Panc1 (cell line): ENCODE measurements around the gene DYRK1A. TPM values are rescaled to one million over a fixed set of nuclear protein-coding genes. Genes with fewer than 3 reads are reported as not detected.

Source experiments
- ATAC-seq: fragments of 200-7000 bp; cut with Tn5 transposase; 2 replicates; pipeline ENCODE4 v1.9.1; 2020; ENCODE audit warnings: mild to moderate bottlenecking, moderate library complexity
- BruUV-seq: library from RNA; stranded (reverse); fragments of 400-500 nt; replicated peaks from 2 replicates; lab custom pipeline; 2021; lab: Mats Ljungman, UMichigan
- CTCF ChIA-PET: fragments of 300-600 bp; sonication (Branson Sonifier 250); formaldehyde crosslinking; loops from one replicate; lab custom pipeline; 2022; ENCODE audit warnings: antibody characterized with exemption; lab: Charles Lee
- POLR2A ChIA-PET: fragments of 300-600 bp; sonication (Branson Sonifier 250); formaldehyde crosslinking; loops from one replicate; lab custom pipeline; 2022; ENCODE audit warnings: antibody characterized with exemption; lab: Charles Lee
- DNase-seq: peaks from one replicate; pipeline ENCODE4 v3.0.0-alpha.2; 2010; ENCODE audit warnings: low read depth, low spot score
- H3K27ac ChIP-seq: 2 replicates; pipeline ENCODE4 v1.5.1; 2011; ENCODE audit warnings: mild to moderate bottlenecking, low read length, inconsistent platforms
- H3K27me3 ChIP-seq: fragments of 200-500 bp; sonication (Bioruptor generic); 2 replicates; pipeline ENCODE4 v1.6.0; 2014; ENCODE audit warnings: low read length, inconsistent platforms; ENCODE audit not compliant: control insufficient read depth, insufficient read depth
- H3K36me3 ChIP-seq: fragments of 200-500 bp; sonication (Bioruptor generic); 2 replicates; pipeline ENCODE4 v1.5.1; 2014; ENCODE audit warnings: inconsistent platforms, mild to moderate bottlenecking, low read length, moderate library complexity; ENCODE audit not compliant: control insufficient read depth, insufficient read depth
- H3K4me1 ChIP-seq: 2 replicates; pipeline ENCODE4 v1.5.1; 2011; ENCODE audit warnings: inconsistent platforms, mild to moderate bottlenecking, low read length, moderate library complexity; ENCODE audit not compliant: control insufficient read depth, insufficient read depth
- H3K4me3 ChIP-seq, 2 experiments: 2 replicates each; pipeline ENCODE4 v1.5.1; 2011 to 2012; ENCODE audit warnings: low read depth in 2 of 2, low read length in 2 of 2, mild to moderate bottlenecking in 2 of 2, inconsistent platforms in 1 of 2, moderate library complexity in 1 of 2
- H3K9me3 ChIP-seq: fragments of 200-500 bp; sonication (Bioruptor generic); 2 replicates; pipeline ENCODE4 v1.5.1; 2014; ENCODE audit warnings: low read depth, mild to moderate bottlenecking, inconsistent platforms, low read length, moderate library complexity; ENCODE audit not compliant: control insufficient read depth, insufficient read depth
- POLR2AphosphoS5 ChIP-seq: IDR thresholded peaks from 2 replicates; pipeline ENCODE4 v1.6.1; 2012; ENCODE audit warnings: mild to moderate bottlenecking, low read depth, low read length, moderate library complexity
- SIN3A ChIP-seq: IDR thresholded peaks from 2 replicates; pipeline ENCODE4 v1.6.1; 2012; ENCODE audit warnings: low read depth, mild to moderate bottlenecking, low read length, moderate library complexity, borderline replicate concordance; ENCODE audit not compliant: insufficient read depth
- TCF7L2 ChIP-seq: IDR thresholded peaks from 2 replicates; pipeline ENCODE4 v1.6.1; 2011; ENCODE audit warnings: mild to moderate bottlenecking, low read depth, low read length, inconsistent platforms
- in situ Hi-C: cut with HindIII; loops from 2 replicates; pipeline ENCODE4 v1.10.0; 2016; ENCODE audit warnings: low sequenced_read_pairs, low pct_unique_long_range_greater_than_20kb
- intact Hi-C: fragments of 100-400 bp; cut with micrococcal nuclease; formaldehyde crosslinking; loops from one replicate; pipeline ENCODE4 v1.10.0; 2022; ENCODE audit not compliant: unreplicated experiment
- total RNA-seq: library from RNA; stranded (reverse); gene quantifications from one replicate; pipeline ENCODE4 v1.2.1, GENCODE V29; 2021; ENCODE audit not compliant: unreplicated experiment
- TF ChIP-seq, protein P1 (sequence below): fragments of 450-650 bp; IDR thresholded peaks from 2 replicates; pipeline ENCODE4 v1.5.1; 2017; ENCODE audit warnings: mild to moderate bottlenecking
- TF ChIP-seq, protein P2 (sequence below), 2 experiments: IDR thresholded peaks; 2 replicates each; pipeline ENCODE4 v1.6.1; 2011 to 2012; ENCODE audit warnings: low read depth in 2 of 2, control low read depth in 1 of 2, low read length in 1 of 2, mild to moderate bottlenecking in 1 of 2, moderate library complexity in 1 of 2; ENCODE audit not compliant: insufficient read depth in 1 of 2

DYRK1A gene
- total RNA-seq, 1 experiment from 2014 or later: 36.1 TPM

DNA sequence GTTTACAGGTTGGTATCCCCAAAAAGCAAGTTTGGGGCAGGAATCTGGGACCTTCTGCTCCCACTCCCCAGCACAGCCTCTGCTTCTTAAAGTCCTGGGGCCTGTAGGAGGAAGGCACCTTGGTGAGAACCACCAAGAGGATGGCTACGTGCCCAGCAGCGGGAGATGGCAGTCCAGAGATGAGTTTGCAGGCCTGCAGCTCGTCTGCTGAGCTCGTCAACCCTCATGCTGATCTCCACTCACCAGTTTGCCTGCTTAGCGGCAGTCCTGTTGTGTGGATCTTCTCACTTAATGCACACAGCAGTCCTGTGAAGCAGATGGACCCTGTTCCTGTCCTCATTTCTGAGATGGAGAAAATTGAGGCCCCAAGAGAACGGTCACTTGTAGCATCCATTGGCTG, 160.5 kb downstream of the DYRK1A start:
- ChIA-PET POLR2A (no interaction called here), CTCF (interaction anchor here (0.7 kb wide), 1 partner anchor 33 kb away, joined by 3 read pairs; no protein-coding TSS in a partner anchor)
- no peak for ATAC-seq
- intact Hi-C loops: no loop called here
- Histone ChIP-seq H3K9me3 (no peaks in the 10 kb centered on the region), H3K27me3 (no peaks in the 10 kb centered on the region), H3K27ac (no peak overlapping the region), H3K36me3 (no peaks in the 10 kb centered on the region), H3K4me3 (no peak overlapping the region), H3K4me1 (no peaks in the 10 kb centered on the region)
- no peak for DNase-seq
- no TSS peak for BruUV-seq
- TF ChIP-seq TCF7L2 (no peak), SIN3A (no peak), POLR2AphosphoS5 (no peak)
- TF ChIP-seq, protein P1, sequence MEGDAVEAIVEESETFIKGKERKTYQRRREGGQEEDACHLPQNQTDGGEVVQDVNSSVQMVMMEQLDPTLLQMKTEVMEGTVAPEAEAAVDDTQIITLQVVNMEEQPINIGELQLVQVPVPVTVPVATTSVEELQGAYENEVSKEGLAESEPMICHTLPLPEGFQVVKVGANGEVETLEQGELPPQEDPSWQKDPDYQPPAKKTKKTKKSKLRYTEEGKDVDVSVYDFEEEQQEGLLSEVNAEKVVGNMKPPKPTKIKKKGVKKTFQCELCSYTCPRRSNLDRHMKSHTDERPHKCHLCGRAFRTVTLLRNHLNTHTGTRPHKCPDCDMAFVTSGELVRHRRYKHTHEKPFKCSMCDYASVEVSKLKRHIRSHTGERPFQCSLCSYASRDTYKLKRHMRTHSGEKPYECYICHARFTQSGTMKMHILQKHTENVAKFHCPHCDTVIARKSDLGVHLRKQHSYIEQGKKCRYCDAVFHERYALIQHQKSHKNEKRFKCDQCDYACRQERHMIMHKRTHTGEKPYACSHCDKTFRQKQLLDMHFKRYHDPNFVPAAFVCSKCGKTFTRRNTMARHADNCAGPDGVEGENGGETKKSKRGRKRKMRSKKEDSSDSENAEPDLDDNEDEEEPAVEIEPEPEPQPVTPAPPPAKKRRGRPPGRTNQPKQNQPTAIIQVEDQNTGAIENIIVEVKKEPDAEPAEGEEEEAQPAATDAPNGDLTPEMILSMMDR: no peak
- TF ChIP-seq, protein P2, sequence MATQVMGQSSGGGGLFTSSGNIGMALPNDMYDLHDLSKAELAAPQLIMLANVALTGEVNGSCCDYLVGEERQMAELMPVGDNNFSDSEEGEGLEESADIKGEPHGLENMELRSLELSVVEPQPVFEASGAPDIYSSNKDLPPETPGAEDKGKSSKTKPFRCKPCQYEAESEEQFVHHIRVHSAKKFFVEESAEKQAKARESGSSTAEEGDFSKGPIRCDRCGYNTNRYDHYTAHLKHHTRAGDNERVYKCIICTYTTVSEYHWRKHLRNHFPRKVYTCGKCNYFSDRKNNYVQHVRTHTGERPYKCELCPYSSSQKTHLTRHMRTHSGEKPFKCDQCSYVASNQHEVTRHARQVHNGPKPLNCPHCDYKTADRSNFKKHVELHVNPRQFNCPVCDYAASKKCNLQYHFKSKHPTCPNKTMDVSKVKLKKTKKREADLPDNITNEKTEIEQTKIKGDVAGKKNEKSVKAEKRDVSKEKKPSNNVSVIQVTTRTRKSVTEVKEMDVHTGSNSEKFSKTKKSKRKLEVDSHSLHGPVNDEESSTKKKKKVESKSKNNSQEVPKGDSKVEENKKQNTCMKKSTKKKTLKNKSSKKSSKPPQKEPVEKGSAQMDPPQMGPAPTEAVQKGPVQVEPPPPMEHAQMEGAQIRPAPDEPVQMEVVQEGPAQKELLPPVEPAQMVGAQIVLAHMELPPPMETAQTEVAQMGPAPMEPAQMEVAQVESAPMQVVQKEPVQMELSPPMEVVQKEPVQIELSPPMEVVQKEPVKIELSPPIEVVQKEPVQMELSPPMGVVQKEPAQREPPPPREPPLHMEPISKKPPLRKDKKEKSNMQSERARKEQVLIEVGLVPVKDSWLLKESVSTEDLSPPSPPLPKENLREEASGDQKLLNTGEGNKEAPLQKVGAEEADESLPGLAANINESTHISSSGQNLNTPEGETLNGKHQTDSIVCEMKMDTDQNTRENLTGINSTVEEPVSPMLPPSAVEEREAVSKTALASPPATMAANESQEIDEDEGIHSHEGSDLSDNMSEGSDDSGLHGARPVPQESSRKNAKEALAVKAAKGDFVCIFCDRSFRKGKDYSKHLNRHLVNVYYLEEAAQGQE (IDR thresholded peaks at IDR 0.05; ENCODE audit: insufficient read depth in 1 of 2, low read depth in 2 of 2, low read length in 1 of 2): no peak
- in situ Hi-C loops: no loop called here

DNA sequence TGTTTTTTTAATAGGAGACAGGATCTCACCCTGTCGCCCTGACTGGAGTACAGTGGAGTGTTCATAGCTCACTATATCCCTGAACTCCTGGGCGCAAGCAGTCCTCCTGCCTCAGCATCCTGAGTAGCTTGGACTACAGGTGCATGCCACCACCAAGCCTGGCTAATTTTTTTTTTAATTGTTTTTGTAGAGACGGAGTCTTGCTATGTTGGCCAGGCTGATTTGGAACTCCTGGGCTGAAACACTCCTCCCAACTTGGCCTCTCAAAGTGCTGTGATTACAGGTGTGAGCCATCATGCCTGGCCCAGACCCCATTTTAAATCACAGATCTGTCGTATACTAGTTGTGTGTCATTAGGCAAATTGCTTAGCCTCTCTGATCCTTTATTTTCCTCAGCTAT, 161.1 kb downstream of the DYRK1A start:
- Histone ChIP-seq H3K36me3 (no peaks in the 10 kb centered on the region), H3K27me3 (no peaks in the 10 kb centered on the region), H3K4me3 (no peak overlapping the region), H3K27ac (no peak overlapping the region), H3K4me1 (peaks cover 2% of the 10 kb centered on the region; the same call in 1 of the 2 replicates), H3K9me3 (no peaks in the 10 kb centered on the region)
- in situ Hi-C loops (no loop called here), intact Hi-C loops (no loop called here)
- ChIA-PET CTCF (no interaction called here), POLR2A (no interaction called here)
- DNase-seq: no peak
- no peak for TF ChIP-seq TCF7L2
- no TSS peak for BruUV-seq
- ATAC-seq: no peak

DNA sequence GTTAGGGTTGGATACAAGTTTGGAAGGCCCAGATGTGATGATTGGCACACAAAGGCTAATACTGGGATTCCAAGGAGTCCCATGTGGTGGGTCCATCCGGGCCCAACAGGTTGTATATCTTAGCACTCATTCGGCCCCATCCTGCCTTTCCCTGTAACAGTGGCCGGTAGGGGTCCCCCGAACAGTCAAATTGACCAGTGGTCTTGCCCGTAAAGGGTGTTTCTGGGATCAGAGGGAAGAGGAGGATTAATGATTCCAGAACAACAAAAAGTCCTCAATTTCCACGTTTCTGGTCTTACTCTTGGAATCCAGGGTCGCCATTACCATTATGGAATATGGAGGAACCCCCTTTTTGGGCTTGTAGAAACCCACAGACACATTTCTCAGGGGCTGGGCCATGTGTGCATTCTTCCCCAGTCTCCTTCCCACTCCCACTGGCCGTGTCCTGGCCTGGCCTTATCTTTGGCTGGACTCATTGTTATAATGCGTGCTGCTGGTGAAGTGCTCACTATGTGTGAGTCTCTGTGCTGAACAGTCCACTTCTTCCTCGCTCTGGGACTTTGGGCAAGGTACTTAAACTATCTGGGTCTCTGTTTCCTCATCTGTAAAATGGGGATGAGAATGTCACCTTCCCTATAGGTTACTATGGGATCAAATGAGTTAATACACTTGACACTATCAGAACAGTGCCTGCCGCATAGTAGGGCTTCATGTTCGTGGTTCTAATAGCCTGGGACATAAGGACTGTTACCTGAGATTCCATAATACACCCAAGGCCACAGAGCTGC, 161.8 kb downstream of the DYRK1A start:
- no peak for DNase-seq
- BruUV-seq: no TSS peak
- ATAC-seq: no peak

More for the DNA sequence above, 161.8 kb downstream of the DYRK1A start:
- Histone ChIP-seq H3K36me3 (no peaks in the 10 kb centered on the region), H3K27me3 (no peaks in the 10 kb centered on the region), H3K27ac (no peak overlapping the region), H3K9me3 (no peaks in the 10 kb centered on the region), H3K4me3 (no peak overlapping the region), H3K4me1 (peaks cover 7% of the 10 kb centered on the region)
- CTCF ChIA-PET: no interaction called here
- intact Hi-C loops (no loop called here), in situ Hi-C loops (no loop called here)
- no peak for TF ChIP-seq SIN3A
- TF ChIP-seq, protein P2 (IDR thresholded peaks at IDR 0.05; ENCODE audit: insufficient read depth in 1 of 2, low read depth in 2 of 2, low read length in 1 of 2): no peak
- TF ChIP-seq, protein P1: no peak
- no peak for TF ChIP-seq TCF7L2
- TF ChIP-seq POLR2AphosphoS5: no peak
- POLR2A ChIA-PET: no interaction called here
